ENCODE data around the gene RTL5.
"Not testable (repeated sequence)": the region's sequence is repeated elsewhere in the genome, so short reads cannot be mapped to it uniquely, and the experiment has no call there.

Gene RTL5

GRCh38 chrX:72131317-72132294 lies at the start of gene RTL5:
Gene RTL5 (minus strand): TSS chrX:72131915.
- DNase-seq: peak; percentile 94 to 97 (median 95)

DNA sequence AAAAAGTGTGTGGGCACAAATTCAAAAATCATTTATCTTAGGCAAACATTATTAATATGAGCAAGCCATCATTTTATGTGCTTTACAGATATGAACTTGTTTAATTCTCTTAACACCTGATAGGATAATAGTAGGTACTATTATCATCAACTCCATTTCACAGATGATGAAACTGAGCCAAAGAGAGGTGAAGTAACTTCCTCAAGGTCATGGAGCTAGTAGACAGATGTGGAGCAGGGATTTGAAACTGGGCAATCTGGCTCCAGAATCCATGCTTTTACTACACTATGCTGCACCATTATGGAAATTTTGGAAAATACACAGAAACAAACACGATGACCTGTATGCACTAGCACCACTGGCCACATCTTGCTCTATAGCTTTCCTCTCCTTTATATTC lies 48.8 kb upstream of the RTL5 start:
- DNase-seq: no peak

DNA sequence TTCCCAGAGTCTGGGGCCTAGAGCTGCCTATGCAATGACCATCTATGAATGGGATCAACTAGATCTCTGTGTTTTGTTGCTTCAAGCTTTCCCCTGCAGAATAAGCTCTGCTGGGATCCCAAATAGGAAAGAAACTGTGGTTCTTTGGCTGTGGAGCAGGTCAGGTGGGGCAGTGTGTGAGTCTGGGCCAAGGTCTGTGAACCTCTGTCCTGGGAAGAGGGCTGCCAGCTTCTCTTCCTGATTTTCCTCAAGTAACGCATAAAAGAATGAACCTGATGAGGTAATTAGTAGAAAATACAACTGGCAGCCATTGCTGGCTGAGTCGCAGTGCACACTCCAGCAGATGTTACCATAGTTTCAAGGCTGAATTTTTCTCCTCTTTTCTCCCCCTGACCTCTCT lies 45.3 kb upstream of the RTL5 start:
- DNase-seq: no peak

GRCh38 chrX:72176289-72176688 lies 44.6 kb upstream of the RTL5 start:
- DNase-seq: not testable (repeated sequence)

- DNase-seq: no peak
Observed at GRCh38 chrX:72169008-72169728, 37.5 kb upstream of the RTL5 start.

DNA sequence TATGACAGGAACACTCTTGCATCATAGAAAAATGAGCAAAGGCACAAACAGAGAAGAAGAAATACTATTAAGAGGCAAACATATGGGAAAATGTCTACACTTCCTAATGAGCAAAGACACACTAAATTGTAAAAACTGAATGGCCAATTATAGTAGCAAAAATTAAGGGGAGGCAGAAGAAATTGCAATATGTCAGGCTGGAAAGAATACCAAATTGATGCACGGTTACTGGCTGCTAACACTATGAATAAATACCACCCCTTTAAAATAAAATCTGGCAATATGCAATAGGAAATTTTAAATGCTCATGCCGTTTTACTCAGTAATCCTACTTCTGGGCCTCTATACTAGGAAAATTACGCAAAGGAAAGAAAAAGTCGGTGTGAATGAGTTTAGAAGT lies 33.8 kb upstream of the RTL5 start:
- DNase-seq: no peak

DNA sequence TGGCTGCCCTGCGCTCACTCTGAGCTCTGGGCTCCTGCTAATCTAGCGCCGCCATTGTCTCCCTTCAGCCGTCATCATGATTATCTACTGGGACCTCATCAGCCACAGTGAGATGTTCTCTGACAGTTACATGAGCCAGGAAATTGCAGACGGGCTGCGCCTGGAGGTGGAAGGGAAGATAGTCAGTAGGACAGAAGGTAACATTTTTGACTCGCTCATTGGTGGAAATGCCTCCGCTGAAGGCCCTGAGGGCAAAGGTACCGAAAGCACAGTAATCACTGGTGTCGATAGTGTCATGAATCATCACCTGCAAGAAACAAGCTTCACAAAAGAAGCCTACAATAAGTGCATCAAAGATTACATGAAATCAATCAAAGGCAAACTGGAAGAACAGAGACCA lies 28.1 kb upstream of the RTL5 start:
- DNase-seq: no peak

DNA sequence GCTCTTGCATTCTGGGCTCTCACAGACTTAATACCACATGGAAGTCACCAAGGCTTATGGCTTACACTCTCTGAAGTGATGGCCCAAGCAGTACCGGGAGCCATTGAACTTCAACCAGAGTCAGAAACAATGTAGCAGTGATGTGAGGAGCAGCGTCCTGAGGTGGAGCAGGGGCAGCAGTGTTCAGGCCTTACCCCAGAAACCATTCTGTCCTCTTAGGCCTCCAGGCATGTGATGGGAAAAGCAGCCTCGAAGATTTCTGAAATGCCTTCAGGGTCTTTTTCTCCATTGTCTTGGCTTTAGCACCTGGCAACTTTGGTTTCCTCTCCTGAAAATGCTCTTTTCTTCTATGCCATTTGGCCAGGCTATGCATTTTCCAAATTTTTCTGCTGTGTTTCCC lies 27.1 kb upstream of the RTL5 start:
- no peak for DNase-seq

- DNase-seq: no peak
Observed at GRCh38 chrX:72146527-72146926, 14.8 kb upstream of the RTL5 start.

GRCh38 chrX:72145181-72145580 lies 13.5 kb upstream of the RTL5 start:
- no peak for DNase-seq

GRCh38 chrX:72143609-72143907 lies 11.8 kb upstream of the RTL5 start:
- peak in 1 of 3 experiments; percentile 43 for DNase-seq

DNA sequence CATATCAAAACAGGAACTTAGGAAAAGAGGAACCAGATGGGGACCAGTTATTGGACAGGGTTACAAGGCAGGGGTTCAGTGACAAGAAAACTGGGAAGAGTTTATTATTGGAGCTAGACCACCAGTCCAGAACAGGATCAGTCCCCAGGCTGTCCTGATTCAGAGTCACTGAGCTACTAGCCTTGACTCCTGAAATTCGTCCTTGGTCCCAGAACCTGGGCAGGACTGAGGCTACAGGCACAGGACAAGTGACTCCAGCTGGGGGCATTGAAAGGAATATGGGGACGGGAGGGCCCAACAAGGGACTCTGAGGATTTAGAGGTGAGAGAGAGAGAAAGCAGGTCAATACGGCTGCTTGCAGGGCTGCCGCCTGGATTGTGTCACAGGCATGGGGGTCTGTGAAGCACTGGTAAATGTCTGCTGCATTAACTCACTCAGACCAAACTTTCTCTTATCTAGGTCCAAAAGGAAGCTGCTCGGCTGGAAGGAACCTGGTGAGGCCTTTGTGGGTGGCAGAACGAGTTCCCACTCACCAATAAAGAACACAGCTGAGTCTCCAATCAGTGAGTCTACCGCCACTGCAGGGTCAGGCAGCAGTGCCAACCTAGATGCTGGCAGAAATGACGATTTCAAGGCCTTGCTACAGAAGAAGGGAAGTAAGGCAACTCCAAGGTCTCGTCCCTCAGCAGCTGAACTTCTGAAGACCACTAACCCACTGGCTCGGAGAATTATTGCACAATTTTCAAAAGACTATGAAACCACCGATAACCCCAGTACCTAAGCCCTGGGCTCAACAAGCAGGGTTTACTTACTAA lies 11.3 kb upstream of the RTL5 start:
- peak in 2 of 3 experiments; percentile 59 to 65 for DNase-seq

- DNase-seq: peak; percentile 91 to 99 (median 91)
Observed at GRCh38 chrX:72142094-72142793, 10.5 kb upstream of the RTL5 start.

DNA sequence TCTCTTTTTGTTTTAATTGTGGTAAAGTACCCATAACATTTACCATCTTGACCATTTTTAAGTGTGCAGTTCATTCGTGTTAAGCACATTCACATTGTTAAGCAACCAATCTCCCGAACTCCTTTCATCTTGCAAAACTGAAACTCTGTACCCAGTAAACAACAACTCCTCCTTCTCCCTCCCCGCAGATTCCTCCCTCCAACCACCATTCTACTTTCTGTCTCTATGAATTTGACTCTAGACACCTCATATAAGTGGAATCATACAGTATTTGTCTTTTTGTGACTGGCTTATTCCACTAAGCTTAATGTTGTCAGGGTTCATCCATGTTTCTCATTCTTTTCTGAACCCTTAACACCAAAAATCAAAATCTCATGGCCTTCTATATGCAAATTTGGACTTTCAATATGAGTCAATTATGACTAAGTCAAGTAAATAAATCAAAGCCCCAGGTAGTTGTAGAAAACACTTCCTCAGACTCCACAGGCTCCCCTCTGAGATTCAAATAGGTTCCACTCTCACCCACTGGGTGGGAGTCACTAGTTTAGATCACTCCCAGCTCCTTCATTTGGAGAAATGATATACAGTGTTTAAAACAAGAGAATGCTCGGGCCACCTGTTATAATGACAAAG lies 9.8 kb upstream of the RTL5 start:
- DNase-seq: peak in 2 of 3 experiments; percentile 46 to 69

DNA sequence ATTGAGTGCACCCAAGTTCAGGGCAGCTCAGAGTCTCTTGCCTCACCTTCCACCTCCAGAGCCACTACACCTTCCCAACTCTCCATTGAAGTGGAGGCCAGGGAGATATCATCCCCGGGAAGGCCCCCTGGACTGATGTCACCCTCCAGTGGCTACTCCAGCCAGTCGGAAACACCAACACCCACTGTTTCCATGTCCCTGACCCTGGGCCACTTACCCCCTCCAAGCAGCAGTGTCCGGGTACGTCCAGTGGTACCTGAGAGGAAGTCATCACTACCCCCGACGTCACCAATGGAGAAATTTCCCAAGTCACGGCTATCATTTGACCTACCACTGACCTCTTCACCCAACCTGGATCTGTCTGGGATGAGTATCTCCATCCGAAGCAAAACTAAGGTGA lies 7.8 kb upstream of the RTL5 start:
- no peak for DNase-seq

GRCh38 chrX:72137846-72138495 lies 6.3 kb upstream of the RTL5 start:
- DNase-seq: no peak

GRCh38 chrX:72133851-72134546 lies 2.3 kb upstream of the RTL5 start:
- no peak for DNase-seq

DNA sequence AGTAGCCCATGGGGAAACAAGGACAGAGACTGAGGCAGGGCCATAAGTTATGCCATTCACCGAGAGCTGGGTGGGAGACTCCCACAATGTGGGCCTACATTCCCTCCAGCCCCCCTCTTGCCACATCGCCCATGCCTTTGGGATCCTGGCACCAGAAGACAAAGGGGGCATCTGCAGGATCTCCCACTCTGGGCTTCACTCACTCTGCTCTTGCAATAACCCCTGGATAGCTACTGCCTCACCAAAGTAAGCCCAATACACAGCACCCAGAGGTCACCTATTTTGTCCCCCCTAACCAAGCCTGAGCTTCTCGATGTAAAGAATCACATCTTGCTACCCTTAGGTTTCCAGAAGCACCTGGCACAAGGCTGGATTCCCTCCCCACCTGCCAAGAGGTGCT lies 741 bp upstream of the RTL5 start:
- no peak for DNase-seq

GRCh38 chrX:72130762-72131250 lies 909 bp downstream of the RTL5 start:
- no peak for DNase-seq

DNA sequence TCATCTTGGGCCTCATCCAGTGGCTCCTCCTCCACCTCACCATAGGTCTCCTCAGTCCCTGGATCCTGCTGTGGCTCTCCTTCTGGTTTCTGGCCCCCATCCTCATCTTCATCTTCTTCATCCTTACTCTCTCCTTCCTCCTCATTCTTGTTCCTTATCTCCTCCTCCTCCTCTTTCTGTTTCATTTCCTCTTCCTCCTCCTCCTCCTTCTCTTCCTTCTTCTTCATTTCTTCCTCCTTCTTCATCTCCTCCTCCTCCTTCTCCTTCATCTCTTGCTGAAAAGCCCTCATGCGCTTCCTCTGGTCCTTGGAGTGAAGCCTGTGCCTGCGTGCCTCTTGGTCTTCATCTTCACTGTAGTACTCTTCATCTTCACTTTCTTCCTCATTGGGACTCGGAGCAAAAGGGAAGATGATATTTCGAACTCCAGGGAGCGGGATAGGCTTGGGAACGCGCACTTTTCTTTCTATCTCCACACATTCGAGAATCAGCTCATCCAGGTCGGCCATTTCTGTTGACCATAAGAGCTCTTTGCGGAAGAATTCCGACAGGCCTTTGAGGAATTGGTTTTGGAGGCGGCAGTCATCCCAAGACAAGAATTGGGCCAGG lies 1.5 kb downstream of the RTL5 start:
- DNase-seq: no peak
